PC-9 (cell line): Measurements from ENCODE around the gene ZNF618.

Experiments
- CTCF ChIP-seq: fragments of 200-600 bp; sonication (generic); conservative IDR thresholded peaks from 2 replicates; pipeline ENCODE4 v1.6.1; 2017; ENCODE audit warnings: mixed run types, antibody characterized with exemption, mild to moderate bottlenecking, moderate library complexity
- EZH2 ChIP-seq: fragments of 200-600 bp; sonication (generic); IDR thresholded peaks from 2 replicates; pipeline ENCODE4 v1.8.0; 2017; ENCODE audit warnings: antibody characterized with exemption, low read depth

- TF ChIP-seq CTCF (no peak), EZH2 (no peak)
Measured at GRCh38 chr9:113958556-113958955, 82.4 kb downstream of the ZNF618 start.
